WTC11 (cell line): Measurements from ENCODE around the gene PCDHGA1. TPM values are rescaled to one million over a fixed set of nuclear protein-coding genes. Genes with fewer than 3 reads are reported as not detected.

Experiments
- ATAC-seq: fragments of 200-7000 bp; cut with Tn5 transposase; 2 replicates; pipeline ENCODE4 v1.10.0; 2021; ENCODE audit warnings: mild to moderate bottlenecking, moderate library complexity
- CTCF ChIA-PET: fragments of 300-600 bp; sonication (Branson Sonifier 250); formaldehyde crosslinking; loops from one replicate; lab custom pipeline; 2021; ENCODE audit warnings: antibody characterized with exemption; lab: Charles Lee
- POLR2A ChIA-PET: fragments of 350-600 bp; sonication (Branson Sonifier 250); formaldehyde crosslinking; loops from one replicate; lab custom pipeline; 2021; ENCODE audit warnings: antibody characterized with exemption; lab: Charles Lee
- DNase-seq: peaks from one replicate; pipeline ENCODE4 v3.0.0; 2021; ENCODE audit warnings: low spot score
- H3K27ac Mint-ChIP-seq: 2 replicates; pipeline ENCODE4 v1.8.0; 2021; ENCODE audit warnings: mixed read lengths
- H3K27me3 Mint-ChIP-seq: 2 replicates; pipeline ENCODE4 v1.8.0; 2021; ENCODE audit warnings: low read depth, mild to moderate bottlenecking, moderate library complexity, mixed read lengths
- H3K36me3 Mint-ChIP-seq: 2 replicates; pipeline ENCODE4 v1.8.0; 2021; ENCODE audit warnings: mixed read lengths
- H3K4me1 Mint-ChIP-seq: 2 replicates; pipeline ENCODE4 v1.8.0; 2022; ENCODE audit warnings: mixed read lengths
- H3K4me3 Mint-ChIP-seq: 2 replicates; pipeline ENCODE4 v1.8.0; 2021; ENCODE audit warnings: mild to moderate bottlenecking, moderate library complexity, mixed read lengths
- H3K9me3 Mint-ChIP-seq: 2 replicates; pipeline ENCODE4 v1.8.0; 2021; ENCODE audit warnings: mixed read lengths
- CBFB ChIP-seq: sonication (generic); formaldehyde crosslinking; IDR thresholded peaks from 2 replicates; pipeline ENCODE4 v1.8.1; 2022; ENCODE audit warnings: mild to moderate bottlenecking, low read depth, missing genetic modification reagents
- ETV6 ChIP-seq: sonication (generic); formaldehyde crosslinking; IDR thresholded peaks from 2 replicates; pipeline ENCODE4 v1.8.1; 2022; ENCODE audit warnings: mild to moderate bottlenecking, missing genetic modification reagents
- FOXP1 ChIP-seq: sonication (generic); formaldehyde crosslinking; IDR thresholded peaks from 2 replicates; pipeline ENCODE4 v1.8.0; 2022; ENCODE audit warnings: missing genetic modification reagents, mild to moderate bottlenecking, moderate library complexity, borderline replicate concordance
- GABPB1 ChIP-seq: sonication (generic); formaldehyde crosslinking; IDR thresholded peaks from 2 replicates; pipeline ENCODE4 v1.8.1; 2023; ENCODE audit warnings: mild to moderate bottlenecking, missing genetic modification reagents
- NFYB ChIP-seq: sonication (generic); formaldehyde crosslinking; conservative IDR thresholded peaks from 2 replicates; pipeline ENCODE4 v1.8.0; 2022; ENCODE audit warnings: low read depth, missing genetic modification reagents
- NR1H2 ChIP-seq: sonication (generic); formaldehyde crosslinking; IDR thresholded peaks from 2 replicates; pipeline ENCODE4 v1.9.0; 2021; ENCODE audit warnings: mild to moderate bottlenecking, moderate library complexity, missing genetic modification reagents
- SMAD3 ChIP-seq: sonication (generic); formaldehyde crosslinking; IDR thresholded peaks from 2 replicates; pipeline ENCODE4 v1.8.0; 2022; ENCODE audit warnings: missing genetic modification reagents, mild to moderate bottlenecking, borderline replicate concordance
- ZNF219 ChIP-seq: sonication (generic); formaldehyde crosslinking; IDR thresholded peaks from 2 replicates; pipeline ENCODE4 v1.8.0; 2023; ENCODE audit warnings: missing genetic modification reagents, mild to moderate bottlenecking, borderline replicate concordance
- ZNF396 ChIP-seq: fragments of 250-450 bp; sonication (Bioruptor Pico); IDR thresholded peaks from 2 replicates; pipeline ENCODE4 v1.8.0; 2021; ENCODE audit warnings: mild to moderate bottlenecking, moderate library complexity, borderline replicate concordance
- ZNF423 ChIP-seq: fragments of 250-450 bp; sonication (Bioruptor Pico); IDR thresholded peaks from 2 replicates; pipeline ENCODE4 v2.1.2; 2022; ENCODE audit warnings: mild to moderate bottlenecking, moderate library complexity
- total RNA-seq: library from RNA; stranded (reverse); gene quantifications from 3 replicates; pipeline ENCODE4 v1.2.3, GENCODE V29; 2021
- TF ChIP-seq, protein P1 (sequence below): sonication (generic); formaldehyde crosslinking; IDR thresholded peaks from 2 replicates; pipeline ENCODE4 v1.8.1; 2023; ENCODE audit warnings: mild to moderate bottlenecking, moderate library complexity, missing genetic modification reagents
- TF ChIP-seq, protein P2 (sequence below): sonication (generic); formaldehyde crosslinking; IDR thresholded peaks from 2 replicates; pipeline ENCODE4 v1.8.0; 2022; ENCODE audit warnings: missing genetic modification reagents
- TF ChIP-seq, protein P3 (sequence below): fragments of 250-450 bp; sonication (Bioruptor Pico); IDR thresholded peaks from 2 replicates; pipeline ENCODE4 v1.8.0; 2021; ENCODE audit warnings: mild to moderate bottlenecking
- TF ChIP-seq, protein P4 (sequence below): sonication (generic); formaldehyde crosslinking; conservative IDR thresholded peaks from 2 replicates; pipeline ENCODE4 v1.8.1; 2023; ENCODE audit warnings: mild to moderate bottlenecking, low read depth, missing genetic modification reagents, moderate library complexity
- TF ChIP-seq, protein P5 (sequence below): sonication (generic); formaldehyde crosslinking; IDR thresholded peaks from 2 replicates; pipeline ENCODE4 v1.8.0; 2023; ENCODE audit warnings: missing genetic modification reagents, mild to moderate bottlenecking, borderline replicate concordance
- TF ChIP-seq, protein P6 (sequence below): sonication (generic); formaldehyde crosslinking; IDR thresholded peaks from 2 replicates; pipeline ENCODE4 v1.8.0; 2022; ENCODE audit warnings: mild to moderate bottlenecking, missing genetic modification reagents

The PCDHGA1 gene
- total RNA-seq, 1 experiment from 2014 or later: 1.5 TPM

DNA sequence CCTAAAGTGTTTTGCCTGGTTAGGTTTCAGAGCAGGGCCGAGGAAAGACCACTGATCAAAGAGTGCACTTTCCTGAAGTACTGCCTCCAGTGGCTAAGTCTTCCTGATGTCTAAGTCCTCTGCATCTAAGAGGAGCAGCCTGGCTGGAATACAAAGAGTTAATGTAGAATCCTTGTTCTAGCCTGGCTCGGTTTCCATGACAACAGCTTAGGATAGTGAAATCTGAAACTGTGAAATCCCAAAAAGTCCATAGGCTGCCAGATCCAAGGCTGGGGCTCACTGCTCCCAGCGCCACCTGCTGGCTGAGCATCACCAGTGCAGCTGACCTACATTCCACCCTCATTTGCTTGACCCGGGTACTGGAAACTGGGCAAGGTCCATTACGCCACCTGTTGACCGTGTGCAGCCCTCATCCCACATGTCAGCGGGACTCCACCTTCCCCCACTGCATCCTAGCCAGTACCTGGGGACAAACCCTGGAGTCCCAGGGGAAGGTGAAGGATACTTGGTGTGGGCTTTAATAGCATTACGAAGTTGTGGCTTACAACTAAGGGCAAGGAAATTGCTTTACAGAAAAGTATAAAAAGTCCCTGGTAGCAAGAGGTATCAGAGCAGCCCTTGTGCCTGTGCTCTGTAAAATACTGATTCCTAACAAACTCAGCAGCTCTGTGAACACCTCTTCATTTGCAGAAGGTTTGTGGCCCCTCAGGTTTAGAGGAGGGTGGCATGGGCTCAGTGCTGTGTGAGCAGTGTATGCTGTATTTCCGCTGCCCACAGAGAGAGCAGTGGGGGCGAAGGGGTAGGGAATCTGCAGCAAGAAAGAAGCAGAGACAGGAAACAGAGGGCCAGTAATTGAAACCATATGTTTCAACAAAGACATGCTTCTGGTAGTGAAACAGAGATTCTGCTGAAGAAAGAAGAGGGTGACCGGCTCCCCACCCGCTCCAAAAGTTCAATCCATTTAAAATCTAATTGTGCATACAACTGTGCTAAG lies 194.6 kb downstream of the PCDHGA1 start (continued):
- TF ChIP-seq NR1H2 (CRISPR knock-in tag) (no peak), ETV6 (CRISPR knock-in tag) (0 out of 2 replicates have a peak, but pooled peaks have one; percentile 13)
- TF ChIP-seq, protein P1, sequence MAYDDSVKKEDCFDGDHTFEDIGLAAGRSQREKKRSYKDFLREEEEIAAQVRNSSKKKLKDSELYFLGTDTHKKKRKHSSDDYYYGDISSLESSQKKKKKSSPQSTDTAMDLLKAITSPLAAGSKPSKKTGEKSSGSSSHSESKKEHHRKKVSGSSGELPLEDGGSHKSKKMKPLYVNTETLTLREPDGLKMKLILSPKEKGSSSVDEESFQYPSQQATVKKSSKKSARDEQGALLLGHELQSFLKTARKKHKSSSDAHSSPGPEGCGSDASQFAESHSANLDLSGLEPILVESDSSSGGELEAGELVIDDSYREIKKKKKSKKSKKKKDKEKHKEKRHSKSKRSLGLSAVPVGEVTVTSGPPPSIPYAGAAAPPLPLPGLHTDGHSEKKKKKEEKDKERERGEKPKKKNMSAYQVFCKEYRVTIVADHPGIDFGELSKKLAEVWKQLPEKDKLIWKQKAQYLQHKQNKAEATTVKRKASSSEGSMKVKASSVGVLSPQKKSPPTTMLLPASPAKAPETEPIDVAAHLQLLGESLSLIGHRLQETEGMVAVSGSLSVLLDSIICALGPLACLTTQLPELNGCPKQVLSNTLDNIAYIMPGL: peak; percentile 77; the same call in 1 of the 2 replicates

DNA sequence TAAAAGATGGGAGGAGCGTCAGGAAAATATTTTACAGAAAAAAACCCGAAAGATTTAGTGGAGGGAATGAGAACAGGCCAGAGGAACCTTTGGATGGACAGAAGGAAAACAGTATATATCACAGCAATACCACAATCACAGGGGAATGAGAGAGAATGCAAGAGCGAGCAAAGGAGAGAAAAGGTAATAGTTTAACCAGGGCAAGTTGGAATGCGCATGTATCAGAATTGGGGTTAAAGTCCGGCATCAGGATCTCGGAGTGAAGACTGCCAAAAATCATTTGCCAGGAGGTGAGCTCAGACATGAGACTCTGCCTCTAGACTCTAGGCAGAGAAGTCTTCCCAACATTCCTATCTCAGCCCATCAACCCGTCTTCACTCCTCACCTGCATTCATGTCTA lies 195.3 kb downstream of the PCDHGA1 start:
- H3K9me3 Mint-ChIP-seq: no peaks in the 10 kb centered on the region
- CTCF ChIA-PET: interaction anchor here (0.8 to 4.0 kb wide), 19 partner anchors 12 to 312 kb away, joined by 3 to 103 read pairs (median 15); partner anchors contain the start of genes PCDHB13, PCDHB14, PCDHB15 and PCDHGA10
- POLR2A ChIA-PET: interaction anchor here (1.5 to 1.8 kb wide), 2 partner anchors 12 to 32 kb away, joined by 3 to 9 read pairs; no protein-coding TSS in a partner anchor
- H3K4me3 Mint-ChIP-seq: no peak overlapping the region
- H3K36me3 Mint-ChIP-seq: peaks cover 48% of the 10 kb centered on the region
- peak overlapping the region; percentile 87 for H3K27ac Mint-ChIP-seq
- DNase-seq (no peak), ATAC-seq (no peak)
- H3K27me3 Mint-ChIP-seq: no peaks in the 10 kb centered on the region
- H3K4me1 Mint-ChIP-seq: peaks cover 23% of the 10 kb centered on the region
- TF ChIP-seq, protein P2, sequence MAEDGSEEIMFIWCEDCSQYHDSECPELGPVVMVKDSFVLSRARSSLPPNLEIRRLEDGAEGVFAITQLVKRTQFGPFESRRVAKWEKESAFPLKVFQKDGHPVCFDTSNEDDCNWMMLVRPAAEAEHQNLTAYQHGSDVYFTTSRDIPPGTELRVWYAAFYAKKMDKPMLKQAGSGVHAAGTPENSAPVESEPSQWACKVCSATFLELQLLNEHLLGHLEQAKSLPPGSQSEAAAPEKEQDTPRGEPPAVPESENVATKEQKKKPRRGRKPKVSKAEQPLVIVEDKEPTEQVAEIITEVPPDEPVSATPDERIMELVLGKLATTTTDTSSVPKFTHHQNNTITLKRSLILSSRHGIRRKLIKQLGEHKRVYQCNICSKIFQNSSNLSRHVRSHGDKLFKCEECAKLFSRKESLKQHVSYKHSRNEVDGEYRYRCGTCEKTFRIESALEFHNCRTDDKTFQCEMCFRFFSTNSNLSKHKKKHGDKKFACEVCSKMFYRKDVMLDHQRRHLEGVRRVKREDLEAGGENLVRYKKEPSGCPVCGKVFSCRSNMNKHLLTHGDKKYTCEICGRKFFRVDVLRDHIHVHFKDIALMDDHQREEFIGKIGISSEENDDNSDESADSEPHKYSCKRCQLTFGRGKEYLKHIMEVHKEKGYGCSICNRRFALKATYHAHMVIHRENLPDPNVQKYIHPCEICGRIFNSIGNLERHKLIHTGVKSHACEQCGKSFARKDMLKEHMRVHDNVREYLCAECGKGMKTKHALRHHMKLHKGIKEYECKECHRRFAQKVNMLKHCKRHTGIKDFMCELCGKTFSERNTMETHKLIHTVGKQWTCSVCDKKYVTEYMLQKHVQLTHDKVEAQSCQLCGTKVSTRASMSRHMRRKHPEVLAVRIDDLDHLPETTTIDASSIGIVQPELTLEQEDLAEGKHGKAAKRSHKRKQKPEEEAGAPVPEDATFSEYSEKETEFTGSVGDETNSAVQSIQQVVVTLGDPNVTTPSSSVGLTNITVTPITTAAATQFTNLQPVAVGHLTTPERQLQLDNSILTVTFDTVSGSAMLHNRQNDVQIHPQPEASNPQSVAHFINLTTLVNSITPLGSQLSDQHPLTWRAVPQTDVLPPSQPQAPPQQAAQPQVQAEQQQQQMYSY (CRISPR knock-in tag): no peak
- TF ChIP-seq, protein P3, sequence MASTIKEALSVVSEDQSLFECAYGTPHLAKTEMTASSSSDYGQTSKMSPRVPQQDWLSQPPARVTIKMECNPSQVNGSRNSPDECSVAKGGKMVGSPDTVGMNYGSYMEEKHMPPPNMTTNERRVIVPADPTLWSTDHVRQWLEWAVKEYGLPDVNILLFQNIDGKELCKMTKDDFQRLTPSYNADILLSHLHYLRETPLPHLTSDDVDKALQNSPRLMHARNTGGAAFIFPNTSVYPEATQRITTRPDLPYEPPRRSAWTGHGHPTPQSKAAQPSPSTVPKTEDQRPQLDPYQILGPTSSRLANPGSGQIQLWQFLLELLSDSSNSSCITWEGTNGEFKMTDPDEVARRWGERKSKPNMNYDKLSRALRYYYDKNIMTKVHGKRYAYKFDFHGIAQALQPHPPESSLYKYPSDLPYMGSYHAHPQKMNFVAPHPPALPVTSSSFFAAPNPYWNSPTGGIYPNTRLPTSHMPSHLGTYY (CRISPR knock-in tag): no peak
- TF ChIP-seq, protein P4, sequence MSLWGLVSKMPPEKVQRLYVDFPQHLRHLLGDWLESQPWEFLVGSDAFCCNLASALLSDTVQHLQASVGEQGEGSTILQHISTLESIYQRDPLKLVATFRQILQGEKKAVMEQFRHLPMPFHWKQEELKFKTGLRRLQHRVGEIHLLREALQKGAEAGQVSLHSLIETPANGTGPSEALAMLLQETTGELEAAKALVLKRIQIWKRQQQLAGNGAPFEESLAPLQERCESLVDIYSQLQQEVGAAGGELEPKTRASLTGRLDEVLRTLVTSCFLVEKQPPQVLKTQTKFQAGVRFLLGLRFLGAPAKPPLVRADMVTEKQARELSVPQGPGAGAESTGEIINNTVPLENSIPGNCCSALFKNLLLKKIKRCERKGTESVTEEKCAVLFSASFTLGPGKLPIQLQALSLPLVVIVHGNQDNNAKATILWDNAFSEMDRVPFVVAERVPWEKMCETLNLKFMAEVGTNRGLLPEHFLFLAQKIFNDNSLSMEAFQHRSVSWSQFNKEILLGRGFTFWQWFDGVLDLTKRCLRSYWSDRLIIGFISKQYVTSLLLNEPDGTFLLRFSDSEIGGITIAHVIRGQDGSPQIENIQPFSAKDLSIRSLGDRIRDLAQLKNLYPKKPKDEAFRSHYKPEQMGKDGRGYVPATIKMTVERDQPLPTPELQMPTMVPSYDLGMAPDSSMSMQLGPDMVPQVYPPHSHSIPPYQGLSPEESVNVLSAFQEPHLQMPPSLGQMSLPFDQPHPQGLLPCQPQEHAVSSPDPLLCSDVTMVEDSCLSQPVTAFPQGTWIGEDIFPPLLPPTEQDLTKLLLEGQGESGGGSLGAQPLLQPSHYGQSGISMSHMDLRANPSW (CRISPR knock-in tag): no peak
- TF ChIP-seq NR1H2 (CRISPR knock-in tag) (no peak), ZNF423 (CRISPR knock-in tag) (no peak), SMAD3 (no peak), ZNF219 (no peak), CBFB (CRISPR knock-in tag) (no peak), NFYB (no peak), FOXP1 (CRISPR knock-in tag) (no peak), ZNF396 (CRISPR knock-in tag) (no peak), GABPB1 (CRISPR knock-in tag) (no peak)
- TF ChIP-seq, protein P5, sequence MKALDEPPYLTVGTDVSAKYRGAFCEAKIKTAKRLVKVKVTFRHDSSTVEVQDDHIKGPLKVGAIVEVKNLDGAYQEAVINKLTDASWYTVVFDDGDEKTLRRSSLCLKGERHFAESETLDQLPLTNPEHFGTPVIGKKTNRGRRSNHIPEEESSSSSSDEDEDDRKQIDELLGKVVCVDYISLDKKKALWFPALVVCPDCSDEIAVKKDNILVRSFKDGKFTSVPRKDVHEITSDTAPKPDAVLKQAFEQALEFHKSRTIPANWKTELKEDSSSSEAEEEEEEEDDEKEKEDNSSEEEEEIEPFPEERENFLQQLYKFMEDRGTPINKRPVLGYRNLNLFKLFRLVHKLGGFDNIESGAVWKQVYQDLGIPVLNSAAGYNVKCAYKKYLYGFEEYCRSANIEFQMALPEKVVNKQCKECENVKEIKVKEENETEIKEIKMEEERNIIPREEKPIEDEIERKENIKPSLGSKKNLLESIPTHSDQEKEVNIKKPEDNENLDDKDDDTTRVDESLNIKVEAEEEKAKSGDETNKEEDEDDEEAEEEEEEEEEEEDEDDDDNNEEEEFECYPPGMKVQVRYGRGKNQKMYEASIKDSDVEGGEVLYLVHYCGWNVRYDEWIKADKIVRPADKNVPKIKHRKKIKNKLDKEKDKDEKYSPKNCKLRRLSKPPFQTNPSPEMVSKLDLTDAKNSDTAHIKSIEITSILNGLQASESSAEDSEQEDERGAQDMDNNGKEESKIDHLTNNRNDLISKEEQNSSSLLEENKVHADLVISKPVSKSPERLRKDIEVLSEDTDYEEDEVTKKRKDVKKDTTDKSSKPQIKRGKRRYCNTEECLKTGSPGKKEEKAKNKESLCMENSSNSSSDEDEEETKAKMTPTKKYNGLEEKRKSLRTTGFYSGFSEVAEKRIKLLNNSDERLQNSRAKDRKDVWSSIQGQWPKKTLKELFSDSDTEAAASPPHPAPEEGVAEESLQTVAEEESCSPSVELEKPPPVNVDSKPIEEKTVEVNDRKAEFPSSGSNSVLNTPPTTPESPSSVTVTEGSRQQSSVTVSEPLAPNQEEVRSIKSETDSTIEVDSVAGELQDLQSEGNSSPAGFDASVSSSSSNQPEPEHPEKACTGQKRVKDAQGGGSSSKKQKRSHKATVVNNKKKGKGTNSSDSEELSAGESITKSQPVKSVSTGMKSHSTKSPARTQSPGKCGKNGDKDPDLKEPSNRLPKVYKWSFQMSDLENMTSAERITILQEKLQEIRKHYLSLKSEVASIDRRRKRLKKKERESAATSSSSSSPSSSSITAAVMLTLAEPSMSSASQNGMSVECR: no peak
- TF ChIP-seq, protein P6, sequence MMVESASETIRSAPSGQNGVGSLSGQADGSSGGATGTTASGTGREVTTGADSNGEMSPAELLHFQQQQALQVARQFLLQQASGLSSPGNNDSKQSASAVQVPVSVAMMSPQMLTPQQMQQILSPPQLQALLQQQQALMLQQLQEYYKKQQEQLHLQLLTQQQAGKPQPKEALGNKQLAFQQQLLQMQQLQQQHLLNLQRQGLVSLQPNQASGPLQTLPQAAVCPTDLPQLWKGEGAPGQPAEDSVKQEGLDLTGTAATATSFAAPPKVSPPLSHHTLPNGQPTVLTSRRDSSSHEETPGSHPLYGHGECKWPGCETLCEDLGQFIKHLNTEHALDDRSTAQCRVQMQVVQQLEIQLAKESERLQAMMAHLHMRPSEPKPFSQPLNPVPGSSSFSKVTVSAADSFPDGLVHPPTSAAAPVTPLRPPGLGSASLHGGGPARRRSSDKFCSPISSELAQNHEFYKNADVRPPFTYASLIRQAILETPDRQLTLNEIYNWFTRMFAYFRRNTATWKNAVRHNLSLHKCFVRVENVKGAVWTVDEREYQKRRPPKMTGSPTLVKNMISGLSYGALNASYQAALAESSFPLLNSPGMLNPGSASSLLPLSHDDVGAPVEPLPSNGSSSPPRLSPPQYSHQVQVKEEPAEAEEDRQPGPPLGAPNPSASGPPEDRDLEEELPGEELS (CRISPR knock-in tag): no peak
